Panc1 (cell line): ENCODE measurements around the gene TFAM. TPM values are rescaled to one million over a fixed set of nuclear protein-coding genes. Genes with fewer than 3 reads are reported as not detected.

ENCODE experiments used
- ATAC-seq: fragments of 200-7000 bp; cut with Tn5 transposase; 2 replicates; pipeline ENCODE4 v1.9.1; 2020; ENCODE audit warnings: mild to moderate bottlenecking, moderate library complexity
- BruUV-seq: library from RNA; stranded (reverse); fragments of 400-500 nt; replicated peaks from 2 replicates; lab custom pipeline; 2021; lab: Mats Ljungman, UMichigan
- CTCF ChIA-PET: fragments of 300-600 bp; sonication (Branson Sonifier 250); formaldehyde crosslinking; loops from one replicate; lab custom pipeline; 2022; ENCODE audit warnings: antibody characterized with exemption; lab: Charles Lee
- POLR2A ChIA-PET: fragments of 300-600 bp; sonication (Branson Sonifier 250); formaldehyde crosslinking; loops from one replicate; lab custom pipeline; 2022; ENCODE audit warnings: antibody characterized with exemption; lab: Charles Lee
- DNase-seq: peaks from one replicate; pipeline ENCODE4 v3.0.0-alpha.2; 2010; ENCODE audit warnings: low read depth, low spot score
- H3K27ac ChIP-seq: 2 replicates; pipeline ENCODE4 v1.5.1; 2011; ENCODE audit warnings: mild to moderate bottlenecking, low read length, inconsistent platforms
- H3K27me3 ChIP-seq: fragments of 200-500 bp; sonication (Bioruptor generic); 2 replicates; pipeline ENCODE4 v1.6.0; 2014; ENCODE audit warnings: low read length, inconsistent platforms; ENCODE audit not compliant: control insufficient read depth, insufficient read depth
- H3K36me3 ChIP-seq: fragments of 200-500 bp; sonication (Bioruptor generic); 2 replicates; pipeline ENCODE4 v1.5.1; 2014; ENCODE audit warnings: inconsistent platforms, mild to moderate bottlenecking, low read length, moderate library complexity; ENCODE audit not compliant: control insufficient read depth, insufficient read depth
- H3K4me1 ChIP-seq: 2 replicates; pipeline ENCODE4 v1.5.1; 2011; ENCODE audit warnings: inconsistent platforms, mild to moderate bottlenecking, low read length, moderate library complexity; ENCODE audit not compliant: control insufficient read depth, insufficient read depth
- H3K4me3 ChIP-seq, 2 experiments: 2 replicates each; pipeline ENCODE4 v1.5.1; 2011 to 2012; ENCODE audit warnings: low read depth in 2 of 2, low read length in 2 of 2, mild to moderate bottlenecking in 2 of 2, inconsistent platforms in 1 of 2, moderate library complexity in 1 of 2
- H3K9me3 ChIP-seq: fragments of 200-500 bp; sonication (Bioruptor generic); 2 replicates; pipeline ENCODE4 v1.5.1; 2014; ENCODE audit warnings: low read depth, mild to moderate bottlenecking, inconsistent platforms, low read length, moderate library complexity; ENCODE audit not compliant: control insufficient read depth, insufficient read depth
- CTCF ChIP-seq: fragments of 450-650 bp; IDR thresholded peaks from 2 replicates; pipeline ENCODE4 v1.5.1; 2017; ENCODE audit warnings: mild to moderate bottlenecking
- POLR2AphosphoS5 ChIP-seq: IDR thresholded peaks from 2 replicates; pipeline ENCODE4 v1.6.1; 2012; ENCODE audit warnings: mild to moderate bottlenecking, low read depth, low read length, moderate library complexity
- REST ChIP-seq, 2 experiments: IDR thresholded peaks; 2 replicates each; pipeline ENCODE4 v1.6.1; 2011 to 2012; ENCODE audit warnings: low read depth in 2 of 2, control low read depth in 1 of 2, low read length in 1 of 2, mild to moderate bottlenecking in 1 of 2, moderate library complexity in 1 of 2; ENCODE audit not compliant: insufficient read depth in 1 of 2
- SIN3A ChIP-seq: IDR thresholded peaks from 2 replicates; pipeline ENCODE4 v1.6.1; 2012; ENCODE audit warnings: low read depth, mild to moderate bottlenecking, low read length, moderate library complexity, borderline replicate concordance; ENCODE audit not compliant: insufficient read depth
- TCF7L2 ChIP-seq: IDR thresholded peaks from 2 replicates; pipeline ENCODE4 v1.6.1; 2011; ENCODE audit warnings: mild to moderate bottlenecking, low read depth, low read length, inconsistent platforms
- in situ Hi-C: cut with HindIII; loops from 2 replicates; pipeline ENCODE4 v1.10.0; 2016; ENCODE audit warnings: low sequenced_read_pairs, low pct_unique_long_range_greater_than_20kb
- intact Hi-C: fragments of 100-400 bp; cut with micrococcal nuclease; formaldehyde crosslinking; loops from one replicate; pipeline ENCODE4 v1.10.0; 2022; ENCODE audit not compliant: unreplicated experiment
- total RNA-seq: library from RNA; stranded (reverse); gene quantifications from one replicate; pipeline ENCODE4 v1.2.1, GENCODE V29; 2021; ENCODE audit not compliant: unreplicated experiment

Gene TFAM
- total RNA-seq, 1 experiment from 2014 or later, result 78.2 TPM

- no peak for TF ChIP-seq CTCF
- no peak for TF ChIP-seq REST (IDR thresholded peaks at IDR 0.05; ENCODE audit: insufficient read depth in 1 of 2, low read depth in 2 of 2, low read length in 1 of 2)
- no peak for TF ChIP-seq TCF7L2
- TF ChIP-seq SIN3A, result no peak
- no peak for TF ChIP-seq POLR2AphosphoS5
- no TSS peak for BruUV-seq
- Histone ChIP-seq H3K9me3 (no peaks in the 10 kb centered on the region), H3K27ac (no peak overlapping the region), H3K4me1 (no peaks in the 10 kb centered on the region), H3K36me3 (no peaks in the 10 kb centered on the region), H3K27me3 (no peaks in the 10 kb centered on the region), H3K4me3 (no peak overlapping the region)
- in situ Hi-C loops (no loop called here), intact Hi-C loops (no loop called here)
- ATAC-seq (no peak), DNase-seq (no peak)
- CTCF ChIA-PET, result interaction anchor here (0.7 kb wide), 1 partner anchor 68 kb away, joined by 5 read pairs; no protein-coding TSS in a partner anchor
- POLR2A ChIA-PET, result no interaction called here
Observed at GRCh38 chr10:58358947-58359346, 26.3 kb upstream of the TFAM start.

GRCh38 chr10:58359541-58359940 lies 25.7 kb upstream of the TFAM start:
- POLR2A ChIA-PET, result no interaction called here
- Histone ChIP-seq H3K27me3 (no peaks in the 10 kb centered on the region), H3K9me3 (no peaks in the 10 kb centered on the region), H3K4me1 (no peaks in the 10 kb centered on the region), H3K27ac (no peak overlapping the region), H3K36me3 (no peaks in the 10 kb centered on the region), H3K4me3 (no peak overlapping the region)
- BruUV-seq, result no TSS peak
- DNase-seq (no peak), ATAC-seq (no peak)
- in situ Hi-C loops (no loop called here), intact Hi-C loops (no loop called here)
- CTCF ChIA-PET, result no interaction called here
- no peak for TF ChIP-seq POLR2AphosphoS5
- TF ChIP-seq REST (IDR thresholded peaks at IDR 0.05; ENCODE audit: insufficient read depth in 1 of 2, low read depth in 2 of 2, low read length in 1 of 2), result no peak
- TF ChIP-seq TCF7L2, result no peak
- TF ChIP-seq SIN3A, result no peak
- no peak for TF ChIP-seq CTCF
